Right cardiac atrium (tissue), 5 donors: ENCODE data around the gene EMSY. TPM values are rescaled to one million over a fixed set of nuclear protein-coding genes. Genes with fewer than 3 reads are reported as not detected.

Experiments used
- ATAC-seq, 2 donors: fragments of 200-7000 bp; cut with Tn5 transposase; one replicate each; pipeline versions ENCODE4 v1.8.0 to v1.9.1; 2020; ENCODE audit warnings: moderate library complexity in 2 of 2, mild to moderate bottlenecking in 1 of 2
- DNase-seq, 3 donors: peaks; one replicate each; pipeline ENCODE4 v3.0.0-alpha.2; 2020
- H3K27ac ChIP-seq: one replicate; pipeline ENCODE4 v1.5.1; 2013; ENCODE audit warnings: mild to moderate bottlenecking, low read length, control low read depth, moderate library complexity
- H3K27me3 ChIP-seq: one replicate; pipeline ENCODE4 v1.6.1; 2013; ENCODE audit not compliant: control insufficient read depth, insufficient read depth
- H3K4me1 ChIP-seq: one replicate; pipeline ENCODE4 v1.6.1; 2013; ENCODE audit warnings: low read length; ENCODE audit not compliant: control insufficient read depth, insufficient read depth
- H3K4me3 ChIP-seq: one replicate; pipeline ENCODE4 v1.5.1; 2013; ENCODE audit warnings: low read length, control low read depth
- H3K9me3 ChIP-seq: one replicate; pipeline ENCODE4 v1.6.1; 2013; ENCODE audit warnings: low read length; ENCODE audit not compliant: control insufficient read depth
- WGBS: extraction: QIAGEN DNeasy Blood & Tissue Kit; methylation state at CpG from one replicate; pipeline ENCODE4 v1.1.7; 2013; 5-methylcytosine and 5-hydroxymethylcytosine counted together
- intact Hi-C, 4 donors: fragments of 100-400 bp; cut with DNase I; formaldehyde crosslinking; loops; one replicate each; pipeline versions ENCODE4 v1.11.0 to v1.14.0; 2022 to 2023
- polyA plus RNA-seq: library from polyadenylated mRNA; stranded (reverse); fragments of 200-250 nt; gene quantifications from one replicate; pipeline ENCODE4 v1.2.3, GENCODE V29; 2013
- total RNA-seq, 4 donors: library from RNA; stranded (reverse); fragmentation: NEBNext Ultra II Directional; extraction: Animal tissue kit (Norgen Biotek cat#: 25700); gene quantifications; one replicate each; pipeline ENCODE4 v1.2.1, GENCODE V29; 2021
- donor health status: healthy with polysubstance abuse.
- donor health status: DM: no; HTN: yes; CAD: no.
- donor health status: DM: no; HTN: no; CAD: no.
- donor health status: DM: no; HTN: yes; CAD: no; lungs with severe emphysema.
- donor health status: DM: yes; HTN: yes; CAD: no.

EMSY gene
- total and polyA plus RNA-seq, 5 donors: 7.8 to 22.7 (median 19.7) TPM

DNA sequence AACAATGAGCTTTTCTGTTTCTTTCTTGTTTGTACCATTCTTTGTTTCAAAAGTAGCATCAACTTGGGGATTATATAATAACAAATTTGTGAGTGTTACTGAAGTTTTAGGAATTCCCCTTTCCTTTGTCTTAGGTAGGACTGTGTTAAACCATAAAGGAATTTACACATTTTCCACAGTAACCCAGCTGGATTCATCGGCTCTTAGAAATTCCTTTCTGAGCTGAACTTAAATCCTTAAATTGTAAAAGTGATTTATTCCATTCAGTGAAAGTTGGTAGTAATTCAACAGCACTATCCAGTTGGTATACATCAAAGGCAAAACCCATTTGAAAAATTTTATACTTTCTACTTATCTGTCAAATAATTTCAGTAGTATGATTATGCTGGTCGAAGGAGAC is 11.8 kb downstream of the EMSY start:
- no peak overlapping the region for H3K4me3 ChIP-seq
- H3K4me1 ChIP-seq: no peaks in the 10 kb centered on the region
- no peaks in the 10 kb centered on the region for H3K27me3 ChIP-seq
- no peak for DNase-seq
- H3K9me3 ChIP-seq: no peaks in the 10 kb centered on the region
- WGBS: 79% methylated on average over 2 of the region's 2 CpGs
- no peak for ATAC-seq
- intact Hi-C loops: no loop called here
- no peak overlapping the region for H3K27ac ChIP-seq

DNA sequence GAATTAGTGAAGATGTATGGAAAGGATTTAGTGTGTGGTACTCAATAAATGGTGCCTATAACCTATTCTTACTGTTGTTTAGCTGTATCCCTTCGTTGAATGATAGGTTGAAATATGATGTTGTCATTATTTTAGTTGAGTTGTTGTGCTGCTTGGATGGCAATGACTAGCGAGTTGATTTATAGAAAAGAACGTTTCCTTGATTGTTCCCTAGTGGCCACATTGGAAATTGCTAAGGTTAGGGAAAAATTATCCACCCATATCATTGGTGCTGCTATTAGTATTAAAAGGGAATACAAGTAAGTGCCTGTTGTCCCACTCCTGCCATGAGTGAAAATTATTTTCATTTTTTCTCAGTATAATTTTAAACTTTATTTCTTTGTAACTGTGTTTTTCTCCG is 14.5 kb downstream of the EMSY start:
- WGBS: 69% methylated on average over 4 of the region's 4 CpGs

DNA sequence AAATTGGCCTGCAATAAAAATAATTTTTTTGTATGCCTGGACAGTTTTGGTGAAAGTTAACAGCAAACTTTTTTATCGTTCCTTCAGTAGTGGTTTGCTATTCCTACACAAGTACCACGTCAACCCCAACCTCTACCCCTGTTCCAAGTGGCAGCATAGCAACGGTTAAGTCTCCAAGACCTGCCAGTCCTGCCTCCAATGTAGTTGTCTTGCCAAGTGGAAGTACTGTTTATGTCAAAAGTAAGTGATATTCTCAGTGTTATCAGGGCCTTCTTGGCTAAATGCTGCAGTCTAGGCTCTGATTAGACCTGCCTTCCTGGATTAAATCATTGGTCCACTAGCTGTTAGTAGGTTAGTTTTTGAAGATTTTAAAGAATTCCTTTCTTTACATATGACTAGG is 15.0 kb downstream of the EMSY start:
- Histone ChIP-seq H3K9me3 (no peaks in the 10 kb centered on the region), H3K4me3 (no peak overlapping the region), H3K4me1 (no peaks in the 10 kb centered on the region), H3K27ac (no peak overlapping the region), H3K27me3 (no peaks in the 10 kb centered on the region)
- DNase-seq: no peak
- WGBS: 56% methylated on average over 3 of the region's 3 CpGs
- ATAC-seq: peak; percentile 71 to 75
- intact Hi-C loops: no loop called here

More for the DNA sequence above, 14.5 kb downstream of the EMSY start:
- ATAC-seq: no peak
- no peak overlapping the region for H3K4me3 ChIP-seq
- intact Hi-C loops: no loop called here
- H3K4me1 ChIP-seq: no peaks in the 10 kb centered on the region
- DNase-seq: no peak
- H3K27ac ChIP-seq: no peak overlapping the region
- no peaks in the 10 kb centered on the region for H3K27me3 ChIP-seq
- H3K9me3 ChIP-seq: no peaks in the 10 kb centered on the region

DNA sequence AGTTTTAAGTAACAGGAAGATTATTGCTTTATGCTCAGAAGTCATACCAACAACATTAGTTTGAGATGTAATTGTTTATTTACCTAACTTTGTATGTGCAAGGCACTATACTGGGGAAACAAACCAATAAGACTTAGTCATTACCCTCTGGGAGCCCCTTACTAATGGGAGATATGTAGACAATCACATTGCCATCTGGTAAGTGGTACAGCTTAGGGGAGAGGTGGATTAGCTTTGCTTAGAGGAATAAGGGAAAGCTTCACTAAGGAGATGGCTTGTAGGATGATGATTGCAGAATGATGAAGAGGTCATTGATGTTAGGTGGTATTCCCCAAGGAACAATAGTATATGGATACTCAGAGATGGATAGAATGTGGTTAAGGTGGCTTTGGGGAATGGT is 17.5 kb downstream of the EMSY start:
- Histone ChIP-seq H3K4me3 (no peak overlapping the region), H3K27me3 (no peaks in the 10 kb centered on the region), H3K4me1 (no peaks in the 10 kb centered on the region), H3K27ac (no peak overlapping the region), H3K9me3 (no peaks in the 10 kb centered on the region)
- intact Hi-C loops: no loop called here
- DNase-seq (no peak), ATAC-seq (no peak)

DNA sequence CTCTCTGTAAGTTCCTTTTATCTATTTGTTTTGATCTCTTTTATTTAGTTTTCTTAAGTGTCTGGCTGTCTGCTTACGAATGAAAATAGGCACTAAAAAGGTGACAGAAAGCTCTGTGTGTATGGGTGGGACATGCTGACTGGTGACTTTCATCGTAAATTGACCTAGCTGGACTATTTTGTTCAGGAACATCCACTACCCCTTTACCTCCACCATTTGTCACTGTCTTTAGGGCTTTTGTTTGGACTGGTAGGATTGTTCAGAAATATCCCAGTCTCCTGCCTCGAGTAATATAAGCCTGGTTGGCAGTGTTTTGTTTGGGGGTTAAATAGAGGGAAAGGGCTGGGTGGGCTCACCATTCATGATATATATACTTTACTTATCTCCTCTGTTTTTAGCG is 20.9 kb downstream of the EMSY start:
- no peak overlapping the region for H3K27ac ChIP-seq
- ATAC-seq (no peak), DNase-seq (no peak)
- no peaks in the 10 kb centered on the region for H3K9me3 ChIP-seq
- H3K27me3 ChIP-seq: no peaks in the 10 kb centered on the region
- H3K4me3 ChIP-seq: no peak overlapping the region
- intact Hi-C loops: no loop called here
- no peaks in the 10 kb centered on the region for H3K4me1 ChIP-seq
- WGBS: 89% methylated on average over 4 of the region's 4 CpGs

DNA sequence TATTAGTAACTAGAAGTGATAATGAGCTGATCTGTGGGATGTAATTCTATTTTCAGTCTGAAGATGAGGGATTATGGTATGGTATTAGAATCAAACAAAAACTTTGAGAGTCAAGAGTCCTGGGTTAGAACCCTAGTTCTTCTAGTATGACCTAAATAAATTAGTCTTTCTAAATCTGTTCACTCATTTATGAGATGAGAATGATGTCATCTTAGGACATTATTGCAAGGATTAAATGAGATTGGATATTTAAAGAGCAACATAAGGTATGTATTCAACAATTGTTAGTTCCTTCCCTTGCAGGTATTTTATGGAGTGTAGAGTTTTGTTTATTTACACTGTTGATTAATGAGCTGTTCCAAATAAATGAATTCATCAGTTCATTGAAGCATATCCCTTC is 21.8 kb downstream of the EMSY start:
- Histone ChIP-seq H3K4me1 (no peaks in the 10 kb centered on the region), H3K27me3 (no peaks in the 10 kb centered on the region), H3K4me3 (no peak overlapping the region), H3K9me3 (no peaks in the 10 kb centered on the region), H3K27ac (no peak overlapping the region)
- ATAC-seq (no peak), DNase-seq (no peak)
- intact Hi-C loops: no loop called here

DNA sequence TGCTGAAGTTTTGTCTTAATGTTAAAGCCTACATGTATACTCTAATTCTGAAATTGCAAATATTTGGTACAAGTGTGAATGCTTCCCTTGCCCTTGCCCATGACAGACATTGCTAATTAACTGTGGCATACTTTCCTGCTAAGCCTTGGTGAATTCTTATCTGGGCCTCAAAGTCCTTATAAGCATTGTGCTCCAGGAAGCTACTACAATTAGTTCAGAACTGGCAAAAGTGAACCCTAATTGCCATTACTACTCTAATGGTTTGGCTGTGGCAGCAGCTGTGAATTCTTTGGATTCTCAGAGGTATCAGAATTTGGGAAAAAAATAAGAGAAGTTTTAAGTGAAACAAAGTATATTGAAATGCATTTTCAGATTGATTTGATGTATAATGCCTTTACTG is 24.3 kb downstream of the EMSY start:
- Histone ChIP-seq H3K27ac (no peak overlapping the region), H3K4me1 (no peaks in the 10 kb centered on the region), H3K27me3 (no peaks in the 10 kb centered on the region), H3K9me3 (peaks cover 1% of the 10 kb centered on the region), H3K4me3 (no peak overlapping the region)
- ATAC-seq (no peak), DNase-seq (no peak)
- intact Hi-C loops: no loop called here

DNA sequence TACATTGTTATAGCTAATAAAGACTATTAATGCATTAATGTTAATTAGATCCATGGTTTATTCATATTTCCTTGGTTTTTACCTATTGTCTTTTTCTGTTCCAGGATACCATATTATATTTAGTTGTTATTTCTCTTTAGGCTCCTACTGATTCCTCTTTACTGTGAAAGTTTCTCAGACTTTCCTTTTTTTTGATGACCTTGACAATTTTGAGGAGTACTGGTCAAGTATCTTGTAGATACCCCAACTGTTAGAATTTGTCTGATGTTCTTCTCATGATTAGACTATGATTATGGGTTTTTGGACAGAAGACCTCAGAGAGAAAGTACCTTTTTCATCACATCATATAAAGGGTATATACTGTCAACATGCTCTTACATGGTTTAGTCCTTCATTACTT is 26.6 kb downstream of the EMSY start:
- no peaks in the 10 kb centered on the region for H3K4me1 ChIP-seq
- no peak for ATAC-seq
- H3K4me3 ChIP-seq: no peak overlapping the region
- intact Hi-C loops: no loop called here
- H3K27me3 ChIP-seq: no peaks in the 10 kb centered on the region
- no peak for DNase-seq
- H3K27ac ChIP-seq: no peak overlapping the region
- H3K9me3 ChIP-seq: peaks cover 1% of the 10 kb centered on the region

DNA sequence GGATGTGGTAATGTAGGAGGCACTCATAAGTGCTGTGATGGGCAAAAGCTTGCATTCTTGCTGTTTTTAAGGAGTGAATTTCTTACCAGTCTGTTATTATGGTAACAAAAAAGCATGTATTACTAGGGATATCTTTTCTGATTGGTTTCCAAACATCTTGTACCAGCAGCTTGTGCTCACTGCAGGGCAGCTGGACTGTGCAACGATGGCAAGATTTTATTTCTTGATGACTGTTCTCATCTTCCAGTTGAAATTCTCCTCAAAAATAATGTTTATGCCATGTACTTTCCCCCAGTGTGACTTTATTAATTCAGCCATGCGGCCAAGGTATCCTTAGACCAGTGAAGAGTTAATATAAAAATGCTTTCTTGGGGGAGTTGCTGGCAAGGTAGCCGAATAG is 35.4 kb downstream of the EMSY start:
- H3K27me3 ChIP-seq: no peaks in the 10 kb centered on the region
- no peaks in the 10 kb centered on the region for H3K9me3 ChIP-seq
- DNase-seq: no peak
- 90% methylated on average over 3 of the region's 3 CpGs for WGBS
- ATAC-seq: no peak
- no peak overlapping the region for H3K27ac ChIP-seq
- no peak overlapping the region for H3K4me3 ChIP-seq
- intact Hi-C loops: no loop called here
- H3K4me1 ChIP-seq: no peaks in the 10 kb centered on the region

DNA sequence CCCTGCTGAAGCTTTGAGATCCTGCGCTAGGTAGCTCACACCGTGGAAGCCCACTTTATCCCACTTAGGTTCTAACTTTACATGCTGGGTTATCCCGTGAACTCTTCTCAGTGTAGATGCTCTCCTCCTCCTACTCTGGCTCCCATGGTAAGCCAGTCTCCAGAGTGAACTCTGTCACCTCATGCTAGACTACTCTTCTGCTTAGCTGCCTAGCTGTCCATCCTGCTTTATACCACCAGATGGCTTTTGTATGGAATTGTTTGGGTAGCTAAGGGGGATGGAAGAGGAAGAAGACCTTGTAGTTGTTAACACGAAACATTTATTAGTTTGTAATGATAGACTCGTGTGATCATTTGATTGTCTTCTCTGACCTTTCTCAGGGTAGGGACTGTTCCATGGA is 46.8 kb downstream of the EMSY start:
- Histone ChIP-seq H3K27ac (no peak overlapping the region), H3K4me1 (no peaks in the 10 kb centered on the region), H3K4me3 (no peak overlapping the region), H3K27me3 (no peaks in the 10 kb centered on the region), H3K9me3 (no peaks in the 10 kb centered on the region)
- intact Hi-C loops: no loop called here
- WGBS: 95% methylated on average over 5 of the region's 5 CpGs
- DNase-seq: no peak
- ATAC-seq: no peak

DNA sequence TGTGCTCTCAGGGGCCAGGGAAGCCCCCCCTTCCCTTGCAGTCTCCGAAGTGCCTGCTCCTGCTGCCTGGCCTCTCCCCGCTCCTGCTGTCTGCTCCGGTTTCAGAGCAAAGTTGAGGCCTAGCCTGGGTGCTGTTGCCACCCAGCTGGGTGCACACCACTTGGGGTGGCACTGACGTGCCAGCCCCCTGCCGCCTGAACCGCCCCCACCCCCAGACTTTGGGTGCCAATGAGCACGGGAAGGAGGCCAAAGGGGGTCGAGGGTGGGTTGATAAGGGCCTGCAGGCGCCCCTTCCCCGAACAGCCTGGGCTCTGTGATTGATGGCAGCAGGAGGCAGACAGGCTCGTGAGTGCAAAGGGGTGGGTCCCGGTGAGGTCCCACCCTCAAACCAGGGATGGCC is 48.2 kb downstream of the EMSY start:
- DNase-seq (peak in 1 of 3 donors; percentile 51), ATAC-seq (no peak)
- intact Hi-C loops: no loop called here
- Histone ChIP-seq H3K4me1 (no peaks in the 10 kb centered on the region), H3K27me3 (no peaks in the 10 kb centered on the region), H3K4me3 (no peak overlapping the region), H3K9me3 (no peaks in the 10 kb centered on the region), H3K27ac (no peak overlapping the region)
- WGBS: 90% methylated on average over 12 of the region's 12 CpGs

DNA sequence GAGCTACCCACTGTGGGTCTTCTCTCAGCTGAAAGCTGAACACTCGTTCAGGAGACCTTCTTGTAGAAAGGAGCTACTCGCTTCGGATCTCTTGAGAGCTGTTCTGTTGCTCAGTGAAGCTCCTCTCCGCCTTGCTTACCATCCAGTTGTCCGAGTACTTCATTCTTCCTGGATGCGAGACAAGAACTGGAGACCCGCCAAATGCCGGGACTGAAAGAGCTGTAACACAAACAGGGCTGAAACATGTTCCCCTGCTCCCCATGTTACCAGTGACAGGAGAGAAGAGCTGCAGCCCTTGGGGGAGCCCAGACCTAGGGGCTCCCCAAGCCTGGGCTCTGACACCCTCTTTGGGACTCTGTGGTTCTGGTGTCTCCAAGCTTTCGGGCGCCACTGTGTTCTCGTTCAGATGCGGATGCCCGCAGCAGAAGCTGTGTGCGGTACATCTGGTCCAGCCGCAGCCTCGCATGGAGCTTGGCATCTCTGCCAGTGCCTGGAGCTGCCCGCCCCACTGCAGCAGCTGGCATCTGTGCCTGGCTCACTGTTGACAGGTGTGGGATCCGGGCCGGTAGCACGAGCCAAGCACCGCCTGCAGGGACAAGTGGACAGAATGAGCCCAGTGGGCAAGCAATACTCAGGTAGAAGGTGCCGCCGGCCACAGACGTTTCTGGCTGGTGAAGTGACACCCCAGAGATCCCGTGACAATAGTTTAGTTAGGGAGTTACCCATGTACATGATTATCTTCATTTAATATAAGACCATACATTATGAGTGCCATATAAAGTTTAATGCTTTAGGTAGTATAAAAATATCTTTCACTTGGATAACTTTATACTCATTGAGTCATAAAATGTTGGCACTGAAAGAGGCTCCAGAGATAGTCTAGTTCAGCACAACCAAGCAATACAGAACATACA is 49.1 kb downstream of the EMSY start:
- H3K4me1 ChIP-seq: no peaks in the 10 kb centered on the region
- no peak overlapping the region for H3K27ac ChIP-seq
- DNase-seq (peak in 1 of 3 donors; percentile 22), ATAC-seq (no peak)
- no peaks in the 10 kb centered on the region for H3K27me3 ChIP-seq
- no peaks in the 10 kb centered on the region for H3K9me3 ChIP-seq
- no peak overlapping the region for H3K4me3 ChIP-seq
- 95% methylated on average over 25 of the region's 25 CpGs for WGBS
- intact Hi-C loops: no loop called here
